GF-D8 (cell line): Measurements from ENCODE around the gene NECTIN4.

ENCODE experiments used
- DNase-seq: peaks from one replicate; lab custom pipeline; 2025; lab: John Stamatoyannopoulos, UW

NECTIN4 gene

GRCh38 chr1:161111527-161111926, 22.2 kb upstream of the NECTIN4 start:
- DNase-seq, result no peak

- DNase-seq, result no peak
Measured at GRCh38 chr1:161111117-161111516, 21.8 kb upstream of the NECTIN4 start.

- DNase-seq, result no peak
Measured at GRCh38 chr1:161106431-161106830, 17.1 kb upstream of the NECTIN4 start.

GRCh38 chr1:161100556-161100955, 11.2 kb upstream of the NECTIN4 start:
- no peak for DNase-seq

- DNase-seq, result no peak
Measured at GRCh38 chr1:161099090-161099802, 9.9 kb upstream of the NECTIN4 start.

GRCh38 chr1:161098210-161099068, 9.1 kb upstream of the NECTIN4 start, which contains the start of gene KLHDC9:
KLHDC9 (plus strand) TSS chr1:161098361; CDS start chr1:161098536, 175 bp downstream.
- DNase-seq, result no peak

- no peak for DNase-seq
Measured at GRCh38 chr1:161096530-161096929, 7.2 kb upstream of the NECTIN4 start.

- no peak for DNase-seq
Measured at GRCh38 chr1:161096015-161096414, 6.7 kb upstream of the NECTIN4 start.

- DNase-seq, result no peak
Measured at GRCh38 chr1:161095230-161095629, 5.9 kb upstream of the NECTIN4 start.

- no peak for DNase-seq
Measured at GRCh38 chr1:161094481-161094880, 5.1 kb upstream of the NECTIN4 start.

- DNase-seq, result no peak
Measured at GRCh38 chr1:161092621-161093028, 3.3 kb upstream of the NECTIN4 start.

- no peak for DNase-seq
Measured at GRCh38 chr1:161091796-161092507, 2.6 kb upstream of the NECTIN4 start.

GRCh38 chr1:161091093-161091492, 1.7 kb upstream of the NECTIN4 start:
- no peak for DNase-seq

- no peak for DNase-seq
Measured at GRCh38 chr1:161090617-161091016, 1.3 kb upstream of the NECTIN4 start.

GRCh38 chr1:161089938-161090337, 580 bp upstream of the NECTIN4 start:
- DNase-seq, result no peak

GRCh38 chr1:161088587-161089110, 709 bp downstream of the NECTIN4 start:
- DNase-seq, result no peak

- no peak for DNase-seq
Measured at GRCh38 chr1:161086457-161086856, 2.9 kb downstream of the NECTIN4 start.

- DNase-seq, result no peak
Measured at GRCh38 chr1:161085165-161085564, 4.2 kb downstream of the NECTIN4 start.

GRCh38 chr1:161084597-161084988, 4.8 kb downstream of the NECTIN4 start:
- no peak for DNase-seq

- no peak for DNase-seq
Measured at GRCh38 chr1:161083748-161084596, 5.4 kb downstream of the NECTIN4 start.

- no peak for DNase-seq
Measured at GRCh38 chr1:161082996-161083747, 6.2 kb downstream of the NECTIN4 start.
